Stromal cell of bone marrow (primary cell): Measurements from ENCODE around the gene PRSS22.

Experiments
- DNase-seq: peaks from one replicate; pipeline ENCODE4 v3.0.0-alpha.2; 2012; ENCODE audit warnings: low read depth

The PRSS22 gene

GRCh38 chr16:2814551-2815298 is 43.2 kb downstream of the PRSS22 start:
- DNase-seq = no peak

GRCh38 chr16:2813771-2814221 is 44.2 kb downstream of the PRSS22 start:
- DNase-seq = no peak

DNA sequence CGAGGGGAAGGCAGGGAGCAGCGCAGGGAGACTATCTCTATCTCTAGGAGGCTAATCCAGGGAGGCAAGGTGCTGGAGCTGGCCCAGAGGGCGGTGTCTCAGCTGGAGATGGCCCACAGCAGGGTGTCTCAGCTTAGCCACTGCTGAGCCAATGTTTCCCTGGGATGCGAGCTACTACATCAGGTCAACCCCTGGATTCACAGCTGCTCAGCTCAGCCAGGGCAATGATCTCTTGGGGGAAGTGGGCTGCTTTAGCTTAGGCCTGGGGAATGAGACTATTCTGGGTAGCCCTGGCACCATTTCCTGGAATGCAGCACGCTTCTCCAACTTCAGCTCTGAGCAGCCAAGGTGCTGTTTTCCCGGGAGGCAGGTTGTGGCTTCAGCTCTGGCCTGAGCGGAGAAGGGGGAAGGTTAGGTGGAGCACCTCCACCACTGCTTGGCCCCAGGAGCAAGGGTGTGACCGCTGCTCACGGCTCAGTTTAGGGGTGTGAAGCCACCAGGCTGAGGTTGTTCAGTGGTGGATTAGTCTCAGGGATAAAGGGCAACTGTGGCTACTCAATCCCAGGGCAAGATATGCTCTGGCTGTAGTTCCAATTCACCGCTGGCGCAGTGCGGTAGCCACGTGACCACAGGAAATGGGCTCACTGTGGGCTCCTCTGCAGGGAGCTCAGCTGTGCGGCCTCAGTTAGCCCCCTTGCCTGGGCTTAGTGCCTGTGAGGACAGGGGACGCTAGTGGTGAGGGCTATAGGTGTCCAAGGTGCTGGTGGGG is 46.1 kb downstream of the PRSS22 start:
- no peak for DNase-seq

DNA sequence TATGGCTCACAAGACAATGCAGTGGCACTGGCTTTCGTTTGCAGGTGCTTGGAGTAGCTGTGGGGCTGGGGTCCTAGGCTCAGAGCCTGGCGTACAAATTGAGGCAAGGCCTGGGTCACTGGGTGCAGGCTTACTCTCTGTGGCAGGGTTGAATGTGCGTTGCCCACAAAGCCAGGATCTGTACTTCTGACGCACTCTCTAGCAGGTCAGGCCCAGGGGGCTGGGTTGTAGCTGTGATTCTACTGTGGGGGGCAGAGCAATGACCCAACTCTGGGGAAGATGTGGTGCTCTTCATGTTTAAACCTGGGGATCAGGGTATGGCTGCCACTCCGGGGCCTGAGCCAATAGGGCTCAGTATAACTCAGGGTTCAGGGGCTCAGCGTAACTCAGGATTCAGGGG is 47.3 kb downstream of the PRSS22 start:
- no peak for DNase-seq

DNA sequence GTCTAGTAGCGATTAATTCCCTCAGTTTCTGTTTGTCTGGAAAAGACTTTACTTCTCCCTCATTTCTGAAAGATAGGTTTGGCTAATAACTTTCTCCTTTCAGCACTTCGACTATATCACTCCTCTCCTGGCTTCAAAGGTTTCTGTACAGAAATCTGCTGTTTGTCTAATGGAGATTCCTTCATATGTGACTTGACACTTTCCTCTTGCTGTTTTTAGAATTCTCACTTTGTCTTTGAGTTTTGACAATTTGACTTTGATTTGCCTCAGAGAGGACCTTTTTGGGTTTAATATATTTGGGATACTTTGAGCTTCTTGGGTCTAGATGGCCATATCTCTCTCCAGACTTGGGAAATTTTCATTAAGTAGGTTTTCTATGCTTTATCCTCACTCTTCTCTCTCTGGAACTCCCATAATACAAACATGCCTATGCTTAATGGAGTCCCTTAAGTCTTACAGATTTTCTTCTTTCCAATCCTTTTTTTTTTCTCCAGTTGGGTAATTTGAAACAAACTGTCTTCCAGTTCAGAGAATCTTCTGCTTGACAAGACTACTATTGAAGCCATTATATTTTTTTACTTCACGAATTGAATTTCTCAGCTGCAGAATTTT is 48.7 kb downstream of the PRSS22 start:
- no peak for DNase-seq

DNA sequence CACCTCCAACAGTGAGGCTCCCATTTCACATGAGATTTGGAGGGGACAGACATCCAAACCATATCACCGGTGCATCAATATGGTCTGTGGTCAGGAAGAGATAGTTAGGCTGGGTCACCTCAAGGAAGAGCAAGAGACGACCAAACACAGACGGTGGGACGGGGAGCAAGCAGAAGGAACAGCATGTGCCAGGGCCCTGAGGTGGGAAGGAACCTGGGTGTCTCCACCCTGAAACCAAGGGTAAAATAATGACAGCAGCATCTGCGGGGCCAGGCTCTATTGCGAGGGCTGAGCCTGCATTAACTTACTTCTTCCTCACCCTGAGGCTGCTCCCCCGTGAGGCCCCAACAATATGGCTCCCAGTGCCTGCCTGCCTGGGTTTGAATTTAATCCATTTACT is 49.8 kb downstream of the PRSS22 start:
- DNase-seq = no peak

DNA sequence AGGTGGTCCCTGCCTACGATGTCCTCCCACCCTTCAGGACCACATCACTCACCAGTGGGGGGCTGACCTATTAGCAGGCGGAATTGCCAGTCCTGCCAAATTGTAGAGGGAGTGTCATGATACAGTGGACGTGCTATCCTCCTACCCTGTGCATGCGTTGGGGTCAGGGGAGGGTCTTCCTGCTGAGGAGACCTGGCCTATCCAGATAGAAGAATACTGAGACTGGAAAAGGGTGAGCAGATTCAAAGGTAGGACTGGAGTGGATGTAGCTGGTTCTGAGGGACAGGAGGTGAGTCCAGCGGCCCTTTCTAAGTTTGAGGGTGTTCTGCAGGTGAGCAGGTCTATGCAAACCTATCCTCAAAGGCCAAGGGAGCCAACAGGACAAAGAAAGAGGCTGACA is 51.7 kb downstream of the PRSS22 start:
- DNase-seq = no peak

DNA sequence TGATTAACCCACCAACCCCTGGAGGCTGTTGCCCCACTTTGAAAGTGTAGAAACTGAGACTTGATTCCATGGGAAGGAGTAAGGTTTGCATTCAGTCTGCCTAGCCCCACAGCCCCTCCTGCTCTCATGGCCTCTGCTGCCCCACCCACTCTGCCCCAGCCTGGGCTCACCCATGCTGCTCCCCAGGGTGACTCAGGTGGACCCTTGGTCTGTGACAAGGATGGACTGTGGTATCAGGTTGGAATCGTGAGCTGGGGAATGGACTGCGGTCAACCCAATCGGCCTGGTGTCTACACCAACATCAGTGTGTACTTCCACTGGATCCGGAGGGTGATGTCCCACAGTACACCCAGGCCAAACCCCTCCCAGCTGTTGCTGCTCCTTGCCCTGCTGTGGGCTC is 53.2 kb downstream of the PRSS22 start:
- no peak for DNase-seq

- no peak for DNase-seq
Measured at GRCh38 chr16:2803545-2804195, 54.3 kb downstream of the PRSS22 start.
